Lower leg skin (tissue), 3 donors: Measurements from ENCODE around the gene NELFCD.

Experiments used
- CTCF ChIP-seq, 3 donors: fragments of 450-650 bp; IDR thresholded peaks; one replicate each; pipeline ENCODE4 v1.5.1; 2016; ENCODE audit warnings: antibody characterized with exemption in 3 of 3, mild to moderate bottlenecking in 3 of 3, moderate library complexity in 2 of 3
- POLR2A ChIP-seq, 2 donors: fragments of 450-650 bp; IDR thresholded peaks; one replicate each; pipeline ENCODE4 v1.6.1; 2016 to 2017; ENCODE audit warnings: antibody characterized with exemption in 2 of 2, mild to moderate bottlenecking in 1 of 2, moderate library complexity in 1 of 2

GRCh38 chr20:58990651-58991445, 9.8 kb downstream of the NELFCD start:
- TF ChIP-seq CTCF (IDR thresholded peaks at IDR 0.05) = no peak
- no peak for TF ChIP-seq POLR2A (IDR thresholded peaks at IDR 0.05)
